HG02623 (cell line): ENCODE measurements around the gene ZFYVE28.

Source experiments
- ATAC-seq: cut with Tn5 transposase; IDR thresholded peaks from one replicate; pipeline ENCODE4 v1.9.1; 2021; ENCODE audit warnings: moderate library complexity; ENCODE audit not compliant: unreplicated experiment

Gene ZFYVE28

GRCh38 chr4:2428496-2429213 lies 10.2 kb upstream of the ZFYVE28 start:
- ATAC-seq = no peak

GRCh38 chr4:2427383-2428334 lies 9.2 kb upstream of the ZFYVE28 start:
- no peak for ATAC-seq

GRCh38 chr4:2426711-2427275 lies 8.3 kb upstream of the ZFYVE28 start:
- ATAC-seq = no peak

- no peak for ATAC-seq
Observed at GRCh38 chr4:2426069-2426397, 7.6 kb upstream of the ZFYVE28 start.

GRCh38 chr4:2425386-2426068 lies 7.1 kb upstream of the ZFYVE28 start:
- no peak for ATAC-seq

- ATAC-seq = no peak
Observed at GRCh38 chr4:2424581-2424980, 6.1 kb upstream of the ZFYVE28 start.

- no peak for ATAC-seq
Observed at GRCh38 chr4:2423695-2424094, 5.2 kb upstream of the ZFYVE28 start.

- no peak for ATAC-seq
Observed at GRCh38 chr4:2423066-2423465, 4.6 kb upstream of the ZFYVE28 start.

GRCh38 chr4:2421928-2422327 lies 3.5 kb upstream of the ZFYVE28 start:
- ATAC-seq = no peak

- no peak for ATAC-seq
Observed at GRCh38 chr4:2419814-2420213, 1.4 kb upstream of the ZFYVE28 start.

GRCh38 chr4:2418650-2419571 lies 466 bp upstream of the ZFYVE28 start, which contains the start of gene CFAP99:
TSS of gene CFAP99 (plus strand) at chr4:2418955.
- ATAC-seq = peak; percentile 92

- no peak for ATAC-seq
Observed at GRCh38 chr4:2417226-2417764, 1.1 kb downstream of the ZFYVE28 start.

GRCh38 chr4:2416564-2417225 lies 1.8 kb downstream of the ZFYVE28 start:
- ATAC-seq = no peak

- no peak for ATAC-seq
Observed at GRCh38 chr4:2415881-2416563, 2.4 kb downstream of the ZFYVE28 start.

GRCh38 chr4:2415213-2415612 lies 3.2 kb downstream of the ZFYVE28 start:
- ATAC-seq = no peak

- ATAC-seq = no peak
Observed at GRCh38 chr4:2413821-2414610, 4.4 kb downstream of the ZFYVE28 start.

GRCh38 chr4:2412885-2413716 lies 5.3 kb downstream of the ZFYVE28 start:
- ATAC-seq = peak; percentile 37
